Gastrocnemius medialis (tissue), 4 donors: ENCODE results near the gene LPCAT3.

Experiments used
- CTCF ChIP-seq, 5 experiments: fragments of 450-650 bp in 3 of 5; fragments of 200-600 bp in 2 of 5; sonication (generic) in 2 of 5; IDR thresholded peaks in 4 of 5; conservative IDR thresholded peaks in 1 of 5; 1 replicate in 4 of 5; 2 replicates in 1 of 5; pipeline ENCODE4 v1.5.1; 2016 to 2019; ENCODE audit warnings: antibody characterized with exemption in 5 of 5, mild to moderate bottlenecking in 3 of 5, moderate library complexity in 3 of 5
- POLR2A ChIP-seq, 2 donors: fragments of 450-650 bp; IDR thresholded peaks; one replicate each; pipeline ENCODE4 v1.6.1; 2017; ENCODE audit warnings: antibody characterized with exemption in 2 of 2, mild to moderate bottlenecking in 2 of 2, moderate library complexity in 2 of 2

- TF ChIP-seq CTCF (IDR thresholded peaks at IDR 0.05 in 4 of 5, conservative IDR thresholded peaks at IDR 0.05 in 1 of 5) (no peak), POLR2A (IDR thresholded peaks at IDR 0.05) (no peak)
Observed at GRCh38 chr12:6980075-6980474, 38.2 kb downstream of the LPCAT3 start.
